NCI-H2227 (cell line): ENCODE measurements around the gene RBM26.

ENCODE experiments used
- DNase-seq: peaks from one replicate; lab custom pipeline; 2025; ENCODE audit not compliant: unreplicated experiment; lab: John Stamatoyannopoulos, UW

The RBM26 gene, protein sequence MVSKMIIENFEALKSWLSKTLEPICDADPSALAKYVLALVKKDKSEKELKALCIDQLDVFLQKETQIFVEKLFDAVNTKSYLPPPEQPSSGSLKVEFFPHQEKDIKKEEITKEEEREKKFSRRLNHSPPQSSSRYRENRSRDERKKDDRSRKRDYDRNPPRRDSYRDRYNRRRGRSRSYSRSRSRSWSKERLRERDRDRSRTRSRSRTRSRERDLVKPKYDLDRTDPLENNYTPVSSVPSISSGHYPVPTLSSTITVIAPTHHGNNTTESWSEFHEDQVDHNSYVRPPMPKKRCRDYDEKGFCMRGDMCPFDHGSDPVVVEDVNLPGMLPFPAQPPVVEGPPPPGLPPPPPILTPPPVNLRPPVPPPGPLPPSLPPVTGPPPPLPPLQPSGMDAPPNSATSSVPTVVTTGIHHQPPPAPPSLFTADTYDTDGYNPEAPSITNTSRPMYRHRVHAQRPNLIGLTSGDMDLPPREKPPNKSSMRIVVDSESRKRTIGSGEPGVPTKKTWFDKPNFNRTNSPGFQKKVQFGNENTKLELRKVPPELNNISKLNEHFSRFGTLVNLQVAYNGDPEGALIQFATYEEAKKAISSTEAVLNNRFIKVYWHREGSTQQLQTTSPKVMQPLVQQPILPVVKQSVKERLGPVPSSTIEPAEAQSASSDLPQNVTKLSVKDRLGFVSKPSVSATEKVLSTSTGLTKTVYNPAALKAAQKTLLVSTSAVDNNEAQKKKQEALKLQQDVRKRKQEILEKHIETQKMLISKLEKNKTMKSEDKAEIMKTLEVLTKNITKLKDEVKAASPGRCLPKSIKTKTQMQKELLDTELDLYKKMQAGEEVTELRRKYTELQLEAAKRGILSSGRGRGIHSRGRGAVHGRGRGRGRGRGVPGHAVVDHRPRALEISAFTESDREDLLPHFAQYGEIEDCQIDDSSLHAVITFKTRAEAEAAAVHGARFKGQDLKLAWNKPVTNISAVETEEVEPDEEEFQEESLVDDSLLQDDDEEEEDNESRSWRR

DNA sequence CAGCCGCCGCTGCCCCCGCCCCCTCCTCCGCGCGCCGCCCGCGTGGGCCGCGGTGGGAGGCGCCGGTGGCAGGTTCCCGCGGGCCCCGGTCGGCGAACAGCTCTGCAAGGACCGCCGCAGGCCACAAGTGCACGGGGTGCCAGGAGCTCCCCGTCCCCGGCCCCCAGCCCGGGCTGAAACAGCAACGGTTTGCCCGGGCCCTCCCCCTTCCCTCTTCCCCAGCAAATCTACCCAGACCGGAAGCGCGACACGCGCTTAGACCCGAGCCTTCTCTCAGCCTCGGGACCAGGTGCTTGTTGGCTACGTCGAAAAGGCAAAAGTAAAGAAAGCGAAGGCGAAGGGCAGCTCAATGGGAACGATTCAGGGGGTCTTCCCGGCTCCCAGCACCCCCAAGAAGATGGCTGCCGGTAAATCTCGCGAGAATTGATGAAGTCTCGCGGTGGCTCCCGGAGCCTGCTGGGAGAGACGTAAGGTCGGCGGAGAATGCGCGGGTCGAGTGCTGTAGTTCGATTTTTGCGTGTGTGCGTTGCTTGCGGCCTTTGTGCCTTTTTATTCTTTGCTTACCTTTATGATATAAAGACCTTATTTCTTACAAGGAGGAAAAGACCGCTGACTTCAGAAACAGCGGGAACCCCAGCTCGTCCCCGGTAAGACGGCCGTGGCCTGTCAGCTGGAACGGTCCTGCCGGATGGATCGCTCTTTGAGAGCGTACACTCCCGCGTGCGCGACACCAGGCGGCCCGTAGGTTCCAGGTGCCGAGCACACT is at the start of gene RBM26:
Gene RBM26 (minus strand): TSS at position 425 of the 766 bp plus-strand sequence. CDS start 481 bp downstream, outside the sequence.
- peak; percentile 95 for DNase-seq

DNA sequence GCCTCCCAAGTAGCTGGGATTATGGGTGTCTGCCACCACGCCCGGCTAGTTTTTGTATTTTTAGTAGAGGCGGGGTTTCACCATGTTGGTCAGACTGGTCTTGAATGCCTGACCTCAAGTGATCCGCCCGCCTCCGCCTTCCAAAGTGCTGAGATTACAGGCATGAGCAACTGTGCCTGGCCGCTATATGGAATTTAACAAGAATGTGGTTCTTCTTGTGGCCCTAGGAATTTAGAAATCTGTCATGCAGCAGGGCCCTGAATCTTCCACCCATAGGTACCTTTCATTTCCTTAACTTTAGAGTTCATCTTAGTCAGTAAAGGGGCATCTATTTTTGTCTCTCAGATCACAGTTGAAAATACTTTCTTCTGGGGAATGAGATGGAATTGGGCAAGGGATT is 49.3 kb upstream of the RBM26 start:
- no peak for DNase-seq

DNA sequence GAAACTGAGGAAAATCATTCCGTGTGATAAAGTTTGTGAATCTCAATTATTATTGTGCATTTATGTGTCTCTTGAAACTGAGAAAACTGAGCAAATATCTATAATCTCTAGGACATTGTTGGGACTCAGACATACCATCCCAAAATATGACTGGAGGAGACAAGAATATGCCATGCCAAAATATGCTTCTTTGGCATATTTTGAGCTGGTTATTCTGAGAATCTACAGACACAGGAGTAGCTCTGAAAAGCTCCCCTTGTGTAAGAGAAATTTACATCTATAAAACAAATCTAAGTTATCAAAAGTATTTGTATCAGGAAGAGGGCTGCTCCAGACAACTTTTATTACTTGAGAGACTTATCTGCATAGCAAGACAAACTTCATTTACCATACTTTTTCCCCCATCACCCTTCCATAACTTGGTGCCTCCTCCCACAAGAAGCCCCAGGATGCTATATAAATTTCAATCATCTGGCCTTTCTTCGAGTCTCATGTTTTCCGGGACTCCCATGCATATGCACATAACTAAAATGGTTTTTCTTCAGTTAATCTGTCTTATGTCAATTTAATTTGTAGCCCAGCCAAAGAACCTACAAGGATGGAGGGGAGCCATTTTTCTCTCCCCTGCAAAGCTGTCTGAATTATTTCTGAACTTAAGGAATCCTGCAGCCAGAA is 46.3 kb upstream of the RBM26 start:
- DNase-seq, result no peak

DNA sequence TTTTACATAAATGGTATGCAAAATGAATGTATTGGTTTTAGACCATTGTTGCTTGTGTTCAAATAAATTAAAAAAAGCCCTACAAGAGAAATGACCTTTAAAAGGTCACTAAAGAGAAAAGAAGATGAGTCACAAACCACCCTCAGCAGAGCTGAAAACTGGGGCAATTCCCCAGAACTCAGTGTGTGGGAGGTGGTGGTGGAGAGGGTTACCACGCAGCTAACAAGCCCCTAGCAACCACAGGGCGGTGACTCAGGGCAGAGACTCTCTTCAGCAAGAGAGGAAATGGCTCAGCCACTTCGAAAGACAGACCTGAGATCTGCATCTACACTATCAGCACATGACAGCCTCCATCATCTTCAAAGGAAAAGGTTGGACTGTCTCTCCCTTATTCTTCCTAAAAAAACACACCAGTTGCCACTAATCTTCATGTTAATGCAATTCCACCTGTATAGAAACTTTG is 45.5 kb upstream of the RBM26 start:
- no peak for DNase-seq

DNA sequence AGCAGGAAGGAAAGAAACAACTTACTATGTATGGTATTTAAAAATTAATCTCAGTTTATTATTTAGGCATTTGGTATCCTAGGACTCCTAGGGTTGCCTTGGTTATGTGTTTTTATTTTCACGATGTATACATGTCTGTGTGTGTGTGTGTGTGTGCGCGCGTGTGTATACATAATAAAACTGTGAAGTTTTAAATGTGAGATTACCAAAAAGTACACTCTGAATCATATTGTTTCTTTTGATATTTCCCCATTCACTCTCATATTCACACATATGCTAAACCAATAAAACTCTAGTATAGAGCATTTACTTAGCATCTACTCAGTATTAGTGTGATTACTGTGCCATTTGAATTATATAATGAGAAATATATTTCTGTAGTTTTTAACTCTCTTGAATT is 44.1 kb upstream of the RBM26 start:
- no peak for DNase-seq

DNA sequence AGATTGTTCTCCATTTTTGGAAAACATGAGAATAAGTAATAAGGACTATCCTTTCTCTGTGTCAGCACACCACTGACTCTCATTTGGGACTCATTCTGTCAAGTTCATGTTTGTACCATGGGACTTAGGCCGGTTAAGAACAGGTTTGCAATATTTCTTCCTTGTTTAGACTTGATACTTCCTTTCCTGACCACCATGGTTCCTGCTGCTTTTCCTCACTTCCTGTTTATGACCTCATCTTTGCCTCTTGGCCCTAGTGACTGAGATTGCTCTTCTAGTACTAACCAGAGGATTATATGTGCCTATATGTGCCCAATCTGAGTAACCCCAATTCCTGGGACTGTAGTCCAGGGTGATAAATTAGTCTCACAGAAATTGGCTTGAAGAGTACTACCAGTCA is 42.4 kb upstream of the RBM26 start:
- no peak for DNase-seq

DNA sequence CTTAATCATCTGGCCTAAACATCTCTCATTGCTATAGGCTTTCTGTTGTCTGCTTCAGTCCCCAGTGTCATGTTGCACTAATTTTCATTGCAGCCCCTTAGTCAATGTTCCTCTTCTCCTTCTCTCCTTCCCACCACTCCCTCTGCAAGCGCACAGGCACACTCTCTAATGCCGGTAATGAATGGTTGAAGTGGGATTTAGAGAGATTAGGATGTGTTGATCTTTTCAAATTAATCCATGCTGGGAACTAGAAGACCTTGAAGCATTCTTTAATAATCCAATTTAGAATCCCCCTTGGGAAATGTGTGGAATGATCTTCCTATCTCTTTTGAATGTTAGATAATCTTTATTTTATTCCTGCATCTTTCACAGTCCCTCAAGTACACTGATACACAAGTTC is 41.7 kb upstream of the RBM26 start:
- no peak for DNase-seq

DNA sequence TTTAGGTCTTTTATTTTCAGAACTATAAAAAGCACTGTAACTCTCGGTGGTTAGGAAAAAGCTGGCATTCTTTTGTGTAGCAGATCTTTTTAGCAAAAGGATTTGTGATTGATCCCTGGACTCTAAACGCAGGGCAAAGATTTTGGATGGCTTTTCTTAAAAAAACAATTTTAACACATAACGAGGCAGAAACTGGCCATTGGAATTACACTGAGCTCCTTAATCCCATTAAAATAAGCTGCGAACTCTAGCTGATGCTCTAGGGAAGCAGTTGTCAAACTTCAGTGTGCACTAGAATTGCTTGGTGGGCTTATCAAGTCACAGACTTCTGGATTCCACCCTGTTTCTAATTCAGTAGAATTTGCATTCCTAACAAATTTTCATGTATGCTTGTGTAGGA is 41.1 kb upstream of the RBM26 start:
- no peak for DNase-seq

DNA sequence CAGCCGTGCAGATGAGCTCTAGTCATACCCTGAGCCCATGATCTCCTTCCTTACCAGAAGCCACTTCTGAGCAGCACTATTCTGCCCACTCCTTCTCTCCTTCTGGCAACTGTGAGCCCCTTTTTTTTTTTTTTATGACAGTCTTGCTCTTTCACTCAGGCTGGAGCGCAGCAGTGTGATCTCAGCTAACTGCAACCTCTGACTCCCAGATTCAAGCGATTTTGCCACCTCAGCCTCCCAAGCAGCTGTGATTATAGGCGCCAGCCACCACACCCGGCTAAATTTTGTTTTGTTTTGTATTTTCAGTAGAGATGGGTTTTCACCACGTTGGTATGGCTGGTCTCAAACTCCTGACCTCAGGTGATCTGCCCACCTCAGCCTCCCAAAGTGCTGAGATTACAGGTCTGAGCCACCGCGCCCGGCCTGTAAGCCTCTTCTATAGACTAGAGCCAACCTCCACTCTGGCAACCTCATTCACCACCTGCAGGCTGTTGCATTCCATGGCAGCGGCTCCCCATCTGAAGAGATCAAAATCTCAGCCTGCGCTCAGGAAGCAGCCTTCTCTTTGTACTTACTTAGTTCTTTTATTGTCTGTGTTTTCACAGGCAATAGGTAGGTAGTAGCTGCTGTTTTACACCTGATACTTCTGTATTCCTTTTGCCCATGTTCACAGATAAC is 40.1 kb upstream of the RBM26 start:
- DNase-seq, result no peak

DNA sequence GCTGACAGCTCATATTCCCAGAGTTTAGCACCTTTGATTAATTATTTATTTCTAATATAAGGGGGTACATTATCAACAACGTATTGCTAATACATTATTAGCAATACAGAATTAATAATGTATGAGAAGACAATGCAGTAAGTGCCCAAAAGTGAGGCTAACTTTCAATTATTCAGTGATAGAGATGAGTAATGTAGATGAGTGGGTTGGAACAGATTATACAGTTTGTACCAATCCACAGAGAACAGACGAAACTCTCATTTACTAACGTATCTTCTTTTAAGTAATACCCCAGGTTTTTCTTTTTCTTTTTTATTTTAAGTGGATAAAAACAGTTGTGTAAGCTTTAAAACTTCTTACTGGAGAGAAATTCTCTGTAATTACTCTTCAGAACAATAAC is 36.7 kb upstream of the RBM26 start:
- DNase-seq, result no peak

DNA sequence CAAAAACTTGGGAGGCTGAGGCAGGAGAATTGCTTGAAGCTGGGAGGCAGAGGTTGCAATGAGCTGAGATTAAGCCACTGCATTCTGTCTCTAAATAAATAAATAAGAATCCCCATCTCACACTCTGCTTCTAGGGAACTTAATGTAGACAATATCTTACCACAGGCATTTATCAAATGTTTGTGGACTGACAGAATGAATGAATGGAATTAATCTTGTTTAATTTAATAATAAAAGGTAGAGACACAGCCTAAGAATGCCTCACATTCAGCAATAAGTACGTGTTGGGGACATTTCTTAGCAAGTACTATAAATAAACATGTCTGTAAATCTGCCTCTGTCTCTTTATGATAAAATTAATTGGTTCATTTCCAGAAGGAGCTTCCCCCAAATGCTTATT is 36.2 kb upstream of the RBM26 start:
- DNase-seq, result no peak

DNA sequence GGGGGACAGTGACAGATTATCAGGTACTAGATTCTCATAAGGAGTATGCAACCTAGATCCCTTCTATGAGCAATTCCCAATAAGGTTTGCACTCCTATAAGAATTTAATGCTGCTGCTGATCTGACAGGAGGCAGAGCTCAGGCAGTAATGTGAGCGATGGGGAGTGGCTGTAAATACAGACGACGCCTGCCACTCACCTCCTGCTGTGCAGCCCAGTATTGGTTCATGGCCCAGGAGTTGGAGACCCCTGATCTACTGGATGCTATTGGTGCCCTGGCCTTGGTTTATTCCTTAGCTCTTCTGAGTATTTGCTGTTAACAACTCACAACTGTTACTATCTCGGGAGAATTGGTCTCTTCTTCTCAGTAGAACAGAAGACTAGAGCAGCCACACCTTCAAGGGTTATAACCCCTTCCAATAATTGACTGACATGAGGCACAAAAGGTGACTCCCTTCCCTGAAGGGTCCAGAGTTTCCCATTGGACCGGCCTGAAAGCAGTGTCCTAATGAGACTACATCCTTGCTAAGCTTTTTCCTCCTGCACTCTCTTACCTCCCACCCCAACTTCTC is 35.0 kb upstream of the RBM26 start:
- no peak for DNase-seq

DNA sequence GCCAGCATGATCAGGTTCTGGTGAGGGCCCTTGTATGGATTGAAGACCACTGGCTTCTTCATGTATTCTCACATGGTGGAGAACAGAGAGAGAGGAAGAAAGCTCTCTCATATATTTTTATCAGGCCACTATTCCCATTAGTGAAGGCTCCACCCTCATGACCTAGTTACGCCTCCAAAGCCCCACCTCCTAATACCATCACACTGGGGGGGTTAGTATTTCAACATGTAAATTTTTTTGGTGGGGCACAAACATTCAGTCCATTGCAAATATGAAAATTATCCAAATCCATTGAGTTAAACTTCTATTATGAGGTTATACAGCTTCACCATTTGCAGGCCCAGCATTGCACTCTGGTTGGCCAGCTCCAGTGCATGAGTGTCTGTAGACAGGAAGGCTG is 33.2 kb upstream of the RBM26 start:
- no peak for DNase-seq

DNA sequence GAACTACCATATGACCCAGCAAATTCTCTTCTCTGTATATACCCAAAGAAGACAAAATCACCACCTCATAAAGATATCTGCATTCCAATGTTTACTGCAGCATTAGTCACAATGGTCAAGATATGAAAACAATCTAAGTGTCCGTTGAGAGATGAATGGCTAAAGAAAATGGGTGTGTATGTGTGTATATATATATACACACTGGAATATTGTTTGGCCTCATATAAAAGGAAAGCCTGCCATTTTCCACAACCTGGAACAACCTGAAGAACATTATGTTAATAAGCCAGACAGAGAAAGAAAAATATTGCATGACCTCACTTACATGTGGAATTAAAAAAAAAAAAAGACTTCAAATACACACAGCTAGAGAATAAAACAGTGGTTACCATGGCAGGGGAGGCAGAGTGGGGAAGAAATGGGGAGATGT is 29.5 kb upstream of the RBM26 start:
- DNase-seq, result no peak

DNA sequence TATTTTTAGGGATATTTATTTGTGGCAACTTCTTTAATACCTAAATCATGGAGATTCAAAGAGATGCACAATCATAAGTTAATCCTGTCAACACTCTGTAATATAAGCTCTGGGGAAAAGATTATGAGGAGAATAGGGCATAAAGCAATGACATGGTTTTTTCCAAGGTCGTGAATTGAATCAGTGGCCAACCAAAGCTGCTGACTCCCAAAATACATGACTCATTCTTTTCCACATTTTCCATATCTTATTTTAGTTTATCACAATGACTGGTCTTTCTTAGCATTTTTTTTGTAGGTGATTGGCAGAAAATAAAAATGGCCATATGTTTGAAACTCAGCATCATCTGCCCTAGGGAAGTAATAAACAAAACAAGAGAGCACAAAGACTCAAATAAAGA is 28.5 kb upstream of the RBM26 start:
- DNase-seq, result no peak

DNA sequence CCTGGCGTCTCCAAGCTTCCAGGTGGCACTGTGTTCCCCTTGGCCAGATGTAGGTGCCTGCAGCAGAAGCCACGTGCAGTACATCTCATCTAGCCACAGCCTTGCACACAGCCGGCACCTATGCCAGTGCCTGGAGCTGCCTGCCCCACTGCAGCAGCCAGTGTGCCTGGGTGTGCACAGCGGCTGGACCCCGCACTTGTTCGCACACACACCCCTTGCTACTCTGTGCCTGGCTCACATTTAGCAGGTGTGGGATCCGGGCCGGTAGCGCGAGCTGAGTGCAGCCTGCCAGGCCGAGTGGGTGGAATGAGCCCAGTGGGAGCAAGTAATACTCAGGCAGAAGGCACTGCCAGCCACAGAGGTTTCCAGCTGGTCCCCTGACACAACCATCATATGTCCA is 26.9 kb upstream of the RBM26 start:
- no peak for DNase-seq

DNA sequence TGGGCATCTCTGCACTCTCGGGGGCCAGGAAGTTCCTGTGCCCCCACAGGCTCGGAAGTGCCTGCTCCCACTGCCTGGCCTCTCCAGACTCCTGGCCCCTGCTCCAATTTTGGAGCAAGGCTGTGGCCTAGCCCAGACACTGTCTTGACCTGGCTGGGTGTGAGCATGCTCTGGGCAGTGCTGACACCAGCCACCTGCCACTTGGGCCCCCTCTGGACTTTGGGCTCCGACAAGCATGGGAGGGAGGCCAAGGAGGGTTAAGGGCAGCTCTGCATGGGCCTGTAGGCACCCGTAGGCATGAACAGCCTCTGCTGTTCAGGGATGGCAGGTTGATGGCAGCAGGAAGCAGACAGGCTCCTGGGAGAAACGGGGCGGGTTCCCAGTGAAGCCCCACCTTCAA is 26.0 kb upstream of the RBM26 start:
- DNase-seq, result no peak

DNA sequence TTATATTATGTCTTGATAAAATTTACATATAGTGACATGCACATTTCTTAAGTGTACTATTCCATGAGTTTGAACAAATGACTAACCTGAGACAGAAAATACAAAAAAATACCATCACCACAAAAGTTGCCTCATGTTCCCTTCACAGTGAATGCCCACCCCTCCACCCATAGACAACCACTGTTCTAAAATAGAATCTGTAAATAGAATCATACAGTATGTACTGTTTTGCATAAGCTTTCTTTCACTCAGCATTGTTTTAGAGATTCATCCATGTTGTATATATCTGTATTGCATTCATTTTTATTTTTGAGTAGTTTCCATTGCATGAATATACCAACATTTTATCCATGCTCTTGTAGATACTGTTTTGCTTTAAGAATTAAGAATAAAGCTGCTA is 23.3 kb upstream of the RBM26 start:
- DNase-seq, result no peak

DNA sequence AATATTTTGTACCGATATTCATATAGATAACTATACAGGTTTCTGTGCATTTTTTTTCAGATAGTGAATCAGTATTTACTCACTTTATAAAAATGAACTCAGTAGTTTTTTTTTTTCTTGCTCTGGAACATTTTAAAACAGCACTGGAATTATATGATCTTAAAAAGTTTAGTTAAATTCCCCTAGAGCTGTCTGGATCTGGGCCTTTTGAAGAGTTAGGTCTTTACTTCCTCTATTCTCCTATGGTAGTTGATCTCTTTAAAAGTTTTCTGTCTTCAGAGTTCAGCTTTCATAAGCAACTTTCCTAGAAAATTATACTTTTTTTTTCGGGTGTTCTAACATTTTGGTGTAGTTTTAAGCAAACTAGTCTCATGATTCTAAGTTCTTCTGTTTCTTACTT is 21.8 kb upstream of the RBM26 start:
- DNase-seq, result no peak

DNA sequence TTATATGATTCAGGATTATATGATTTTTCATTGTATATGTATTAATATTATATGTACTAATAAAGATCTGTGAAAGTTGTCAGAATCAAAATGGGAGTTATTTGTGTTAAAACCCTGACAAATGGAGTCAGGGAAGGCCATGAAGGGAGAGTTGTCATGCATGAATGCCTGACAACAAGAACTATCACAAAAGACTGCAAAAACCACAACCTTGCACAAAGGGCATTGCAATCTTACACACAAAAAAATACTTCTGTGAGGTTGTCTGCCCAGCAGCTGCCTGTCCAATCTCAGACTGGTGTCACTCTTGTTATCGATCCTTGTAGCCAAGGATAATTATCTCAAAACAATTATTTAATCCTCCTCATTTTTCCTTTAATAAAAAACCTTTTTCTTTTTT is 21.2 kb upstream of the RBM26 start:
- no peak for DNase-seq
